T-helper 1 cell treated with Interleukin-12 subunit alpha and Interleukin-12 subunit beta and Interleukin-4 antibody, amounts not matched to agents 30 ng/mL and 1 ng/mL, for 36 hours (primary cell): Measurements from ENCODE around the gene EBLN1. TPM values are rescaled to one million over a fixed set of nuclear protein-coding genes. Genes with fewer than 3 reads are reported as not detected.

Source experiments
- intact Hi-C: fragments of 100-400 bp; cut with micrococcal nuclease; formaldehyde crosslinking; loops from one replicate; pipeline ENCODE4 v1.15.1; 2024
- total RNA-seq: library from RNA; stranded (reverse); gene quantifications from 2 replicates; pipeline ENCODE4 v1.2.3, GENCODE V29; 2022

The EBLN1 gene
- total RNA-seq = not detected in 2 replicates

DNA sequence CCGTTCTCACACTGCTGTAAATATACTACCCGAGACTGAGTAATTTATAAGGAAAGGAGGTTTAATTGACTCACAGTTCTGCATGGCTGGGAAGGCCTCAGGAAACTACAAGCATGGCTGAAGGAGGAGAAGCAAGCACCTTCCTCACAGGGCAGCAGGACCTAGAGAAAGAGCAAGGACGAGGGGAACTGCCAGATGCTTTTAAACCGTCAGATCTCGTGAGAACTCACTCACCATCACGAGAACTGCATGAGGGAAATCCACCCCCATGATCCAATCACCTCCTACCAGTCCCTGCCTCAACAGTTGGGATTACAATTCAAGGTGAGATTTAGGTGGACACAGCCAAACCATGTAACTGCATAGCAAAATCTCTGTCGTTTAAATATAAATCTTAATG is at the start of gene EBLN1:
Gene EBLN1 (minus strand): TSS at position 174 of the 400 bp plus-strand sequence. CDS start 8,032 bp downstream, outside the sequence.
- intact Hi-C loops = no loop called here

DNA sequence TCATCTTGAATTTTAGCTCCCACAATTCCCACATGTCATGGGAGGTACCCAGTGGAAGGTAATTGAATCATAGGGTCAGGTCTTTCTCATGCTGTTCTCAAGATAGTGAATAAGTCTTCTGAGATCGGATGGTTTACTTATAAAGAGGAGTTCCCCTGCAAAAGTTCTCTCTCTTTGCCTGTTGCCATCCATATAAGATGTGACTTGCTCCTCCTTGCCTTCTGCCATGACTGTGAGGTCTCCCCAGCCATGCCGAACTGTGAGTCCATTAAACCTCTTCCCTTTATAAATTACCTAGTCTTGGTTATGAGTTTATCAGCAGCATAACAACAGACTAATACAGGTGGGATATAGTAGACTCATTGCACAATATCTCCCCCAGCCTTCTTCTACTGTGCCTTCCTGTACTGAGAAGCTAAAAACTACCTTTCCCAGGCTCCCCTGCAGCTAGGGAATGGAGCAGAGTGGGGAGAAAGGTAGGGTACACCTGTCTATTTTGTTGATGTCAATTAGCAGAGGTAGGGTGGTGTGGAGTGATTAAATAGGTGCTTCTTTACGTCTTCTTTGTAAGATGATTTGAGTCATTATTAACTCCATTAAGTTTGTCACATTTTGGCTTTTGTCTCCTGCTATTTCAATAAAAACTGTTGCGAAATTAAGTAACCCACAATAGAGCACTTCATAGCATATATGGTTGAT is 48.2 kb upstream of the EBLN1 start:
- intact Hi-C loops = no loop called here

DNA sequence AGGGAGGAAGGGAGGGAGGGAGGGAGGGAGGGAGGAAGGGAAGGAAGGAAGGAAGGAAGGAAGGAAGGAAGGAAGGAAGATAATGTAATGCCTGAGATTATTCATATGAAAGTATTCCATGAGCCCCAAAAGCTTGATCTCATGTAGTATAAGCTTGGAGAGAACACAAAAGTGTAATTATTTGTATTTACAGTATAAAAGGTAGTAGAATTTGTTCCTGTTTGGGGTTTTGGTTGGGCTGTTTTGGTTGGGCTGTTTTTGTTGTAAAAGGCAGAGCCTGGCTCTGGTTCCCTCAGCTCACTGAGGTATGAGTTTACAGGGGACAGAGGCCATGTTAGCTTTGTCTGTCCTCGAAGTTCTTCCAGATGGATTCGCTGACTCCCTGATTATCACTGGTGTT is 45.3 kb upstream of the EBLN1 start:
- intact Hi-C loops = no loop called here

DNA sequence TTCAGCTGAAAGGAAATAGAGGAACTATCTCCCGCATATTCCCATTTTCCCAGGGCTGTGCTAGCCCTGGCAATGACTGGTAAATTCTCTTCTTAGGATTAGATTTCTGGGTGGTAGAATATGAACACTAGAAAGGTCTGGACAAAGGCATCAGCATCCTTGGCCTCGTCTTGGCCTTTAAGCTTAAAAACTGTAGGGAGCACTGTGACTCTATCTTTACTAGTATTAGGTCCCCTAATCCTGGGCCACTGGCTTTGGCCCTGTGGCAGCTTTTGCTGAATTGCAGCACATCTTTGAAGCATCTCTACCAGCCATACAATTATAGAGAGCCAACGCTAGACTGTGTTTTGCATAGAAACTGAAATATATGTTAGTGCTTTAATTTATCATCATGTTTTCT is 41.5 kb upstream of the EBLN1 start:
- intact Hi-C loops = loop anchor here (1.0 to 10.0 kb wide), 3 partner anchors 162 to 1106 kb away; no protein-coding TSS in a partner anchor

GRCh38 chr10:22258471-22258870 is 40.7 kb upstream of the EBLN1 start:
- intact Hi-C loops = loop anchor here (10.0 kb wide), 1 partner anchor 1106 kb away; no protein-coding TSS in a partner anchor

GRCh38 chr10:22253580-22253882 is 35.7 kb upstream of the EBLN1 start:
- intact Hi-C loops = loop anchor here (1.0 to 10.0 kb wide), 8 partner anchors 8 to 1111 kb away; partner anchors contain the start of genes MSRB2 and PIP4K2A

GRCh38 chr10:22252801-22253579 is 35.2 kb upstream of the EBLN1 start:
- intact Hi-C loops = loop anchor here (1.0 to 10.0 kb wide), 11 partner anchors 8 to 1112 kb away; partner anchors contain the start of genes MSRB2 and PIP4K2A

DNA sequence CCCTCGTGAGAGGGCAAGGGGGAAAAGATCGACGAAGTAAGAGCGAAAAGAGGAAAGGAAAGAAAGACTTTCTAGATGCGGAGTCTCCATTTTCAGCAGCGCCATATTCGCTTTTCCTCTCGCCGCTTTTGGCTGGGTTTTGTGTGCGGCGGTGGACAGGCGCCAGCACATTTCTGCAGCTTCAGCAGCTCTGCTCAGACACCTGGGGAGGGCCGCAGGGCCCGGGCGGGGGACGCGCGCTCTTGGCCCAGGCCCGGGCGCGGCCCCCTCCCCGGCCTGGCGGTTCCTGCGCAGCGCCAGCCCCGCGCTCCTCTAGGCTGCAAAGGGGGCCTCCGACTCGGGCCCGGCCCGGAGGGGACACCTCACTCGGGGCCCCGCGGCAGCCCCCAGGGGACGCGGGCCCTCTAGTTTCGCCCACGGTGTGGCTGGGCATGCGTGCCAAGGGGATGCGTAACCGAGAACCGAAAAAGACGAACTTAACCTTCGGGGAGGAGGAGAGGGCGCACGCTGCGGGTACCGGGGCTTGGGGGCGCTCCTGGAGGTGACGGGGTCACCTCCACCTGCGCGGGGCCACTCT is 34.5 kb upstream of the EBLN1 start:
- intact Hi-C loops = loop anchor here (1.0 to 10.0 kb wide), 9 partner anchors 23 to 1112 kb away; partner anchors contain the start of genes MSRB2 and PIP4K2A

DNA sequence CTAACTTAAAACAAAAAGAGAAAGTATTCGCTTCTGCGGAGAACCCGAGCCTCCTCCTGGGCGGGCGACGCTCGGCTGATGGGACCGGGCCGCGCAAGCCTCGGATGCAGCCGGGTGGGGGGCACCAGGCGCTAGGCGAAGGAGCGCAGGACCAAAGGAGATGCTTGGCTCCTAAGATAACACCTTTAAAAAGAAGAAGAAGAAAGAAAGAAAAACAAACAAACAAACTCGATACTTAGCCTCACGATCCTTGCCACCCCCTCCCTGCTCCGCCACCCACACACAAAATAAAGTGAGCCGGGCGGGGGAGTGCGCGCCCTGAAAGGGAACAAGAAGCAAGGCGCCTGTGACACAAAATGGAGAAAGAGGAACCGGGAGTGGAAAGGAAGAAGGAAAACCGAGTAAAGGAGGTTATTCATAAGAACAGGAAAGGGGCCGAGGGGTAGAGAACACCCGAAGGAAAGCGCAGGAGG is 34.0 kb upstream of the EBLN1 start:
- intact Hi-C loops = loop anchor here (1.0 to 10.0 kb wide), 15 partner anchors 22 to 1113 kb away; partner anchors contain the start of genes COMMD3, DNAJC1, MLLT10 and MSRB2

- intact Hi-C loops = loop anchor here (1.0 to 10.0 kb wide), 10 partner anchors 57 to 1114 kb away; partner anchors contain the start of genes COMMD3, DNAJC1, MLLT10 and MSRB2
Measured at GRCh38 chr10:22250897-22251660, 33.3 kb upstream of the EBLN1 start.

DNA sequence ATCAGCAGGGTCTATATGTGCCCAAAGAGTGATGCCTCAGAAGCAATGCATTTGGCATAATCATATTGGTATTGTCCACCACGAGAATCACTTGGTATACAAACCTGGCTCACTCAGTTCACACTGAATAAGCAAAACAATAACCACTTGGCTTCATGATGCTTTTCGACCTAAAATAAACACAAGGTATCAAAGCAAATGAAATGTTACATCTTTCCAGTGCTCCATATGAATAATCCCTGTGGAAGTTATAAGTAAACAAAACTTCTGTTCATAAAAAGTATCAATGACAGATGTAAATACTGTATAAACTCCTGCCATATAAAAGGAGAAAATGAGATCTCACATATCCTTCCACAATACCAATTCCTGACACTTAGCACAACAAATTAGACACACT is 29.8 kb upstream of the EBLN1 start:
- intact Hi-C loops = no loop called here

DNA sequence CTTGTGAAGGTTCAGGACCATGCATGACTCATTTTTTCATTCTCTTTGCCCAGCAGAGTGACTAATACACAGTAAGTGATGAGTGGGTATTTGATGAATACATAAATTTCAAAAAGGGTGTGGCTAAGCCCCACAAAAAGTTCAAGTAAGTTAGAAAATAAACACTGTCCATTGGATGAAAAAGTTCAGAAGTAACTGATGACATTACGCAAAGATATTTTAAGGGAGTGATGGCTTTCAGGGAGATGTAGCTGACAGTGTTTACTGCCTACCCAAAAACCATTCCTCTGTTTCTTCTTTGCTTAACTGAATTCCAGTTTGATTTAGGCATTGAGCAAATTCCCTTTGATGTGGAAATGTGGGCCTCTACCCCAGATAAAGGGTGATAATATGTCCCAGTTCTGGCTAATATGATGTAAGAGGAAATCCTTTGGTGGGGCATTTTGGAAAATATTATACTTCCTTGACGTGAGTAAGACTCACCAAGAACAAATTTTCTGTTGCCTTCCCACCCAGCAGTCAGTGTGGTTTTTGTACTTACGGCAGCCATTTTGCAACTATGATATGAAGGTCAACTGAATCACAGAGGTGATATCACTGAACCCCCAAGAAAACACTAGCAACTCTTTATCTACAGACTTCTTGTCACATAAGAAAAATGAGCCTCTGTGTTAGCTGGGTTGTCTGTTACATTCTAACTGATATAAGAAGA is 29.0 kb upstream of the EBLN1 start:
- intact Hi-C loops = loop anchor here (1.0 kb wide), 1 partner anchor 18 kb away; no protein-coding TSS in a partner anchor

DNA sequence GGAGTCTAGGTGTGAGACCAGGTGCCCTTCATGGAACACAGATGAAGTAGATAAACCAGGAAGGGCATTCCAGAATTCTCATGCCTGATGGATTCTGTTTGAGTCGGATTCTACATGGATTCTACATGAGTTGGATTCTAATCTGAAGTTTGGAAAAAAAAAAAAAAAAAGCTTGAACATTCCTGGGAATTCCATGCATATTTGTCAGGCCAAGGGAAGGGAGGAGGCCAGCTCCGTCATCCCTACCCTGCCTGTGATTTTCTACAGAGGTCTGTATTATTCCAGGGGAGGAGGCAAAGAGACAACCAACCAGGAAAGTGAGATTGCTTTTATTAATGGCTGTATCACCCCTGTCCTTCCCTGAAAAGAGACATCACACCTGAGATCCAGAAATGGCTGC is 27.8 kb upstream of the EBLN1 start:
- intact Hi-C loops = loop anchor here (1.0 kb wide), 1 partner anchor 8 kb away; no protein-coding TSS in a partner anchor

DNA sequence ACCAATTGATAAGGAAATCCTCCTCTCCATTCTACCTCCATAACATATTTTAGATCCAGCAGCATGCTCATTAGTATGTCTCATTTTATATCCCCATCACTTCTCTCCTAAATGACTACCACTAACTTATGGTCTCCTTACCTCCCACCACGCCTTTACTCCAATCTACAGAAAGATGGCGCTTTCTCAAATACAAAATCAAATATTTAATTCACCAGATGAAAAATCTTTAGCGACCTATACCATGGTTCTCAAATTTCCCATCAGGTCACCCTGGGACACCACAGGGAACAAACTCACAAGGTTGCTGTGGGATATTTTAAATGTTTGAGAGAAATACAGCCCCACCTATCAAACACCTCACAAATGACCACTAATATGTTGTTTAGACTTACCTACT is 27.0 kb upstream of the EBLN1 start:
- intact Hi-C loops = loop anchor here (1.0 kb wide), 1 partner anchor 8 kb away; no protein-coding TSS in a partner anchor

- intact Hi-C loops = no loop called here
Measured at GRCh38 chr10:22244001-22244400, 26.2 kb upstream of the EBLN1 start.

DNA sequence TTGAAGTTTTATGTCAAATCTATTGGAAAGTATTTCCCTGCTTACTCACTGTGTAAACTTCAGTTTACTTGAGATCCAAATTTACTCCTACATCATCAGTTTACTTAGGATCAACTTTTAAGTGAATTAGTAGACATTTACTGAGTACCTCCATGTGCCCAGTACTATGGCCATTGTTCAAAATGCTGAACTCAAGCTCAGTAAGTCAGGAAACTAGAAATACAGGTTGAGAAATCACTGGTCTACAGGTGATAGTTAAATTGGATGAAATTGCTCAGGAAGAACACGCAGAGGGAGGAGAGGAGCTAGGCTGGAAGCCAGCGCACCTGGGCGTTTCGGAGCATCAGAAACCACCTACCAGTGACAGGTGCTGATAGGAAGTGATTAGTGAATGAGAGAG is 25.5 kb upstream of the EBLN1 start:
- intact Hi-C loops = no loop called here

DNA sequence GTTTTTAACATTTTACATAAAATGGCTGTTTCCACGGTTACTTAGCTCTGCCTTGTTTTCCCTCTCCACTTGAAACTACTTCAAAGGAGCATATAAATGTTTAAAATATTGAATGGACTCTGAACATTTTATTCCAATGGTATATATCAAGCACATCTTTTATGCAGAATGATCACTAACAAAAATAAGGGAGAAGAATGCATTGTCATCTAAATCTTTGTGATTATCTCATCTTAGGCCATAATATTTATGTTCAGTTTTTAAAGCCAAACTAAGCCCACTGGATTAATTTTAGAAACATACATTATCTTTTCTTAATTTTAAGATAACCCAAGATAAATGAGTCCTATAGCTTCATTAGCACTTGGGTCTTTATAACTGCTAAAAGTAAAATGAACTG is 13.4 kb upstream of the EBLN1 start:
- intact Hi-C loops = no loop called here

- intact Hi-C loops = loop anchor here (1.0 kb wide), 1 partner anchor 208 kb away; no protein-coding TSS in a partner anchor
Measured at GRCh38 chr10:22230158-22230833, 12.5 kb upstream of the EBLN1 start.

DNA sequence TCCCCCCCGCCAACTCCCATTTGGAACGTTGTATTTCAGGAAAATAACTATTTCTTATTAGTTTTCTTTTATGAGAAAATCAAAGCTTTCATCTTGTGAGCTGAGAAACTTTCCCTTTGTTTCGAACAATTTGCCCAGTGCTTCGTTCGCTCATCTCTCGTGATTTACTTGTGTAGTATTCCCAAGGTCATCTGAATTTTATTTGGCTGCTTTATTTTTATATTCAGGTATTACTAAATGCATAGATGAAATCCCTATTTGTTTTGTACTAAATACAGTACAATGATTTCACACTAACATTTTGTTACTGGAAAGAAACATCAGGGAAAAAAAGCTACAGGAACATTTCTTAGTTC is 12.0 kb upstream of the EBLN1 start:
- intact Hi-C loops = loop anchor here (1.0 to 10.0 kb wide), 17 partner anchors 17 to 1215 kb away; partner anchors contain the start of genes COMMD3, DNAJC1, MLLT10 and PIP4K2A
